Measurements from ENCODE around the gene ENPP5. TPM values are rescaled to one million over a fixed set of nuclear protein-coding genes. Genes with fewer than 3 reads are reported as not detected.

Gene ENPP5
- polyA plus RNA-seq, 4 donors, result 9.6 to 18.5 (median 16.7) TPM

DNA sequence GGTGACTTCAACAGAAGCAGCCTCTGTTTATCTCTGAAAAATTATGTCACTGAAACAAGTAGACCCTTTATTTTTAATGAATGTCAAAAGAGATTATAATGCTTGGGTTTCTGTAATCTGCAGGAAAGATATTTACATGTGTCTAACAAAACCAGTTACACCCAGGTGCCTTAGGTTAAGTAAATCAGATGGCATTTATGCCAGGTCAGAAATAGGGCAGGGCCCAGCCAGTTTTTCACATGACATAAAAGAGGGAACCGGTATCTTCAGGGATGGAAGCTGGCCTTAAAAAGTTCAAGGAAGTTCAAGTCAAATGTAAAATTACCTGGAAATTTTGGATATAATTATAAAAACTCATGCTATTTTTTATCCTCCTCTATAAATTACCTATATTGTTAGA, 55.1 kb downstream of the ENPP5 start:
- no peak for DNase-seq (ENCODE audit: low read depth in 4 of 4, low spot score in 3 of 4)

DNA sequence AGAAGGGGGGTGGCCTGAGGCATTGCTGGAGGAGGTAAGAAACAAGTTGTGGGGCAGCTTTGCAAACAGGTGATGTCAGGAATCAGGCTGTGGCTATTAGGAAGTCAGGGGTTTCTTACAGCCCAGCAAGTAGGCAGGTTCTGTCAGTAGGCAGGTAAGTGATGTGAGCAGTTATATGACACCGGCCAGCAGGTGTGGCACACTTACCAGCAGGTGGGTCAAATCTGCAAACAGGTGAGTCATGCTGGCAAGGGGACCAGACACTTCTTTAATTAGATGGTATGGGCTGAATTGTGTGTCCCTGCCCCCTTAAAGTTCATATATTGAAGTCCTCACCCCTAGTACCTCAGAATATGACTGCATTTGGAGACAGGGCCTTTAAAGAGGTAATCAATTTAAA, 57.4 kb downstream of the ENPP5 start:
- no peak for DNase-seq (ENCODE audit: low read depth in 4 of 4, low spot score in 3 of 4)

Other genes with a start within 250 kb of the ENPP5 start
- gene CLIC5, start 155.1 kb downstream of the ENPP5 start, polyA plus RNA-seq (ENCODE audit: insufficient read length in 4 of 4), result 100 to 1,000 TPM in 3 of 4 donors, 10 to 100 TPM in 1; 18.6 to 197 (median 191) TPM
- 10 to 100 TPM; 14.9 to 20.4 (median 17.2) TPM for gene ENPP4, start 41.0 kb downstream of the ENPP5 start, polyA plus RNA-seq (ENCODE audit: insufficient read length in 4 of 4)